Activated naive CD4-positive, alpha-beta T cell treated with Interleukin-2 at 50 U/mL for 16 hours (primary cell): ENCODE measurements around the gene TFAP2A.

Experiments used
- DNase-seq: peaks from one replicate; pipeline ENCODE4 v3.0.0-alpha.2; 2020

The TFAP2A gene

GRCh38 chr6:10398446-10399218 lies 16.2 kb downstream of the TFAP2A start:
- DNase-seq, result no peak

- no peak for DNase-seq
These were observed 17.0 kb downstream of the TFAP2A start for GRCh38 chr6:10397756-10398445.

DNA sequence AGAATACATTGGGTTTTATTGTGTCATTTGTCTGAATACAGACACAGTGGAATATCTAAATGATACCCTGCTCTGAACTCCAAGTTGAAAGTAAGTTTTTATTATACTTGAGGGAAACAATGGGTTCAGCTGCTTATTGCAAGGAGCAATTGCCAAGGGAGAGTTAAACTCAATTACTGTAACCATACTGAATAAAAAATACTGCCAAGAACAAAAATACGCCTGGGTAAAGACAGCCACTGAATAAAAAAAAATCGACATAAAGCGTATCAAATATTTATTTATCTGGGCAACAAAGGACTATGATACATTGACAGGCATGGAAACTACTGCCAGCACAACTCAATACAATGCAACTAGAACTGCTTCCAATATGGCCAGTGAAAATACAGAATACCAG lies 18.1 kb downstream of the TFAP2A start:
- DNase-seq, result no peak

DNA sequence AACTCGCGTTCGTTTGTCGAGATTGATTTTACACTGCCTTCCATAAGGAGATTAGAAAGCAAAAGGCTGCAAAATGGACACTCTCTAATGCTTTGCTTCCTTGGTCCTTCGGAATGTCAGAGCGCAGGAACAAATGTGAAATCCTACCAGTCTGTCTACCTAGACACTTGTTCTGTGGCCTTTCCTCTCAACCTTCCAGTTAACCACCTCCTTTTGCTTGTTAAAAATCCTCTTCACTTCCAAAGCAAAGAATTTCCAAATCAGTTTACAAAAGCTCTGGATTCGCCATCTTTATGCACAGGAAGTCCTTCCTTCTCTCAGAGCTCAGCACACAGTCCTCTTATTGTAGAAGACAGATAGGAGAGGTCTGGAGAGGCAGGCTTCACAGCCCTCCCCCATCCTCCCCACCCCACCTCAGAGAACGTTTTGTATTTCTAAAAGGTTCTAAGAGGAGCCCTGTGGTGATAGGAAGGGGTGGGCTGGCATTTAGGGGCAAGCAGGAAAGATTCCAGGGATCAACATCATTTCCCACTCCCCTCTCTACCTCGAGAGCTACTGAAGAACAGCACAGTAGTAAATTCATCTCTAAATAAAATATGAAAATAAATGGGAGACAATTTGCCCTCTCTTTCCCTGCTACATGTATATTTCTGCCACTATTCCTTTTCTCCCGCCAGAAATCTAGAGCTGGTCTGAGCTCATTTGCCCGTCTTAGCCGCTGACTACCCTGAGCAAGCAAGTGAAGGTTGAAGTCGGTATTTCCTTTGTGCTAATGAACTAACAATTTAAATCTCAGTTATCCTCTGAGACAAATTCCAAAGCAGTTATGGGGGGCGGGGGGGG lies 18.9 kb downstream of the TFAP2A start:
- DNase-seq, result no peak

- no peak for DNase-seq
These were observed 19.6 kb downstream of the TFAP2A start for GRCh38 chr6:10395171-10395703.

DNA sequence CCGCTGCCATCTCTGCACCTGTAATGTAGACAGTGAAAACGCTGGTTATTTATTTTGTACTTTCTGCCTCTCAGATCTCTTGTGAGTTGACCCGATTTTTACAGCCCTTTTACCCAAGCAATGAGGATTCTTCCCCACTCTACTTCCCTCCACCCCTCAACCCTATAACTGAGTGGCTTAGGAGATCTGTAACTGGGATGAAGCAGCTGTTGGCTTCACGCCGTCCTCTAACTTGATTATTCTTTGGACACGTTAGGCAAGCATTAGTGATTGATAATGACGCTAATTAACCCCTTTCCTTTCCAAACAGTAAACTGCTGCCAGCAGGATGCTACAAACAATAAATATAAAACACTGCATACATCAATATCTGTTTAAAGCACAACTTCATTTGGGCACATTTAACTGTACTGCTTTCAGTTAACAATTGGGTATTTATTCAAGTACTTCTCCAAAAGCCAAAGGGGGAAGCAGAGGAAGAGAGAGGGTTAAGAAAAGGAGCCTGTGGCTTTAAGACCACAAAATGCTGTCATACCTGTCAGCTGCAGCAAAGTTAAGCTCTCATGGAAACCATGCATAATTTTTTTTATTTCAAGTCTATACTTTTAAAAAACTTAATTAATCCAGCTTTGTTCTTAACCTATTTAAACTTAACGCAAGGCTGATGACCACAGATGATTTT lies 21.2 kb downstream of the TFAP2A start:
- DNase-seq, result no peak

DNA sequence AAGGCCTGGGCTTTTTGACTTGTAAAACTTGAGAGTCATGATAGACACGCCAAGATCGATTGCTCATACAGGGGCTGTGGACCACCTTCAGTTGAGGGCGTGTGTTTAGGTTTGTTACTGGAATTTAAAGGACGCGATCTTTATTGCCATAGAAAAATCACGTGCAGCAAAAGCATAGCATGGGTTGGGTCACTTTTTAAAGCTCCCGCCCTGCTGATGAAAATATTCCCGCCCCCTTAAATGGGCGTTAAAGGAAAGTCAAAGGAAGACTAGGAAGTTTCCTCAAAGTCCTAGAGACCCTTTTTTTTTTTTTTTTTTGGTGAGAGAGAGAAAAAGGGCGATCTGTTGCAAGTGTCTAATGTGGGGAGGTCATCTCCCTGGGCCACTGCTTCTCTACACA lies 23.1 kb downstream of the TFAP2A start:
- DNase-seq, result no peak

DNA sequence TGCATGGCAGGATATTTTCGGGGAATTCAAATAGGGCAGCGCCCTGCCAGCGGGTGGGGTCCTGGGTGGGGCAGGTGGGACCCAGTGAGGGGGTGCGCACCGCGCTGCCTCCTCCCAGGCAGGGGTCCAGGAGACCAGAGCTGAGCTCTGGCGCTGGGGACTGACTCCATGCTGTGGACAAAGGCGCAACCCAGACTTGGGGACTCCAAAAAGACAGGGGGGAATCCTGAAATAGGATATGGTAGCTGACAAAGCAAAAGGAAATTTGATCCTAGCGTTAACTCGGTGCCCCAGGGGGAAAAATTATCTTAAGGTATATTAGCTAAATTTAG lies 23.6 kb downstream of the TFAP2A start:
- DNase-seq, result no peak

DNA sequence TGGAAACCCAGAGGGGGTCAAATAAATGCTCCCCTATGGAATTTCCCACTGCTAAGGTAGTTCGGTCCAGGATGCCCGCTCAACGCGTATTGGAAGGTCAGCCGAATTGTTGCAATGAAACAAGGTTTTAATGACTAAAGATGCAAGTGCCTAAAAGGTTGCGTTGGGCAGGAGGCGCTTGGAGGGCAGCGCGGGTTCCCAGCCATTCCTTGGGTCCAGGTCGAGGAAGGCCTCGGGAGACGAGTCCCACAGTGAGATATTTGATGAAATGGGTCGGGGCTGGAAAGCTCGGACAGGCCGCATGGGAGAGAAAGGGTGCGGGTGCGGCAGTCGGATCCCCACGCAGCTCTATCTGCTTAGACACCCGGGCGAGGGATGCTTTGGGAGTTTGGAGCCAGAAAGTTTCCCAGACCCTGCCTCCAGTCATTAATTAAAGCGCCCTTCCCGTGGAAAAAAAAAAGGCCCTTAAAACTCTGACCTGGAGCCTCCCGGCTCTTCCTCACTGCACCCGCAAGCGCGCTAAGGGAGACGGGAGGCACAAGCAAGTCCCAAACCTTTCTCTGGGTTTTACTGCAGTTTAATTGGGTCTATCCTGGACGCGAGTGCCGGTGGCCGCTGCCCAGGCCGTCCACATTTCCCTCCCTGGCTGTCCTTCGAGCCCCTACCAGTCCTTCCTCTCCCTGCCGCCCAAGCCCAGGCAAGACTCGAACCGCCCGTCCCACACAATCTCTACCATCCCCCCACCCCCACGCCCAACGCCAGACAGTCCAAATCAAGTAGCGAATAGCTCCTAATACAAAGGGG lies 24.2 kb downstream of the TFAP2A start:
- DNase-seq, result no peak

DNA sequence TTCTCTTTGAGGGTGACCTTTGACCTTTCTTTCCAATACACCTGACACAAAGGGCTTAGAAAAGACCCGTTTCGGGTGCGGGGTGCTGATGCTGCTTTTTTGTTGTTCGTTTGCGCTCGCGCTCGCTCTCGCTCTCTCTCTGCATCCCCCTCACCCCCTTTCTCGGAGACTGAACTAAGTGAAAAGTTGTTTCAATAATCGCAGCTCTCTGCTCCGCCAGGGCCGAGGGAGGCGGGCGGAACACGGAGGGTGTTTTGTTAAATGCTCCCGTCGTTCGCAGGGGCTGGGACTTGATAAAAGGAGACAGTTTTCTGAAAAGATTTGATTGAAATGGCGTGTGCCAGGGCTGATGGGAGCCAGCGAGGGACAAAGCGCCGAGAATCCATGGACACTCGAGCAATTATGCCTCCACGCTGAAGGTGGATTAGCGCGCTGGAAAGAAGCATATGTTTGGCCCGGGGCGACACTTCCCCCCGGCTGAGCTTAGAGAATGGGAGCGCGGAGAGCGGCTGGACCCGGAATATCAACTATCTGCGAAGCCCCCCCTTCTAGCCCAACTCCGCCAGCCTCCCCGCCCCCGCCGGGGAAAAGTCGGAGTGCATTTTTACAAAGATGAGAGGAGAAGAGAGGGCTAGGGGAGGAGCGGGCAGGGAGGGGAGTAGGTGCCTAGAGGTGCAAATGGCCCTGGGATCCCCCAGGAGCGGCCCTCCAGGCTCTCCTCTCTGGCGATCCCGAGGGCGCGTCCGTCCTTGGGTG lies 25.0 kb downstream of the TFAP2A start:
- no peak for DNase-seq

DNA sequence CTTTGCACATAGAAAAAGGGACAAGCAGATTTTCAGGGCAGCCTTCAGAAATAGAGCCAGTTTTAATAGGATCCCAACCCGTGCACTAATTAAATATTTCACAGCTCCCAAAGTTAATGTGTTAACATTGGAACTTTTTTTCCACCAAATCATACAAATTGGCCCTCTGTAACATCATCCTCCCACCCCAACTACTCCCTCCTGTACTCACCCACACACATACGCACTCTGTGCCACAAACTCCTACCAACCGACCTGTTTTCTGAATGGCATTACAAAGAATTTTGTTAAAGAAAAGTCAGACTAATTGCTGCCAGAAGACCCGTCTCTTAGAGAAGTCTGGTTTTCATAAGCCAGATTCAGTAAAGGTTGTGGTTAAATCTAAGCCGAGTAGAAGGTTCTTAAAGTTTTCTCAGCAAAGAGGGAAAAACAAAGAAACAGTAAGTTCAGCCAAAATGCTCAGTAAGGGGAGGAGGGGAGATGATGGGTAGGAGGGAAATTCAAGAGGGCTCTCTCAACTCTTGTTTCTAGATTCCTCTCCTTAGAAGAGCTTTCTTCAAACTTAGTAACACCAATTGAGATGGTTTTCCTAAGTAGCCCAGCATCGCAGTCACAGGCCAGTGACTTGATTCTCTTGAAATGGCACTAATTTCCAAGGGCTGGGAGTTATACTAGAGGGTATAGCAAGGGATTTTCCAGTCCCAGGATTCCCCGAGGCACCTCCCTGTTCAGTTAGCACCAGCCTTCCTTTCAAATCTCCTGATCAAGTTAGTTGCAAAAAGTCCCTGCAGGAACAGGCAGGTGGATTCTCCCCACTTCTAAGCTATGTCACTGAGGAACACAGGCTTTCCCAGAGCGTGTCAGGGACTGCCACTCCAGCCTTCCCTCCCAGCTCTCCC lies 27.9 kb downstream of the TFAP2A start:
- no peak for DNase-seq

- no peak for DNase-seq
These were observed 28.7 kb downstream of the TFAP2A start for GRCh38 chr6:10386220-10386619.

- DNase-seq, result no peak
These were observed 29.2 kb downstream of the TFAP2A start for GRCh38 chr6:10385524-10386132.

DNA sequence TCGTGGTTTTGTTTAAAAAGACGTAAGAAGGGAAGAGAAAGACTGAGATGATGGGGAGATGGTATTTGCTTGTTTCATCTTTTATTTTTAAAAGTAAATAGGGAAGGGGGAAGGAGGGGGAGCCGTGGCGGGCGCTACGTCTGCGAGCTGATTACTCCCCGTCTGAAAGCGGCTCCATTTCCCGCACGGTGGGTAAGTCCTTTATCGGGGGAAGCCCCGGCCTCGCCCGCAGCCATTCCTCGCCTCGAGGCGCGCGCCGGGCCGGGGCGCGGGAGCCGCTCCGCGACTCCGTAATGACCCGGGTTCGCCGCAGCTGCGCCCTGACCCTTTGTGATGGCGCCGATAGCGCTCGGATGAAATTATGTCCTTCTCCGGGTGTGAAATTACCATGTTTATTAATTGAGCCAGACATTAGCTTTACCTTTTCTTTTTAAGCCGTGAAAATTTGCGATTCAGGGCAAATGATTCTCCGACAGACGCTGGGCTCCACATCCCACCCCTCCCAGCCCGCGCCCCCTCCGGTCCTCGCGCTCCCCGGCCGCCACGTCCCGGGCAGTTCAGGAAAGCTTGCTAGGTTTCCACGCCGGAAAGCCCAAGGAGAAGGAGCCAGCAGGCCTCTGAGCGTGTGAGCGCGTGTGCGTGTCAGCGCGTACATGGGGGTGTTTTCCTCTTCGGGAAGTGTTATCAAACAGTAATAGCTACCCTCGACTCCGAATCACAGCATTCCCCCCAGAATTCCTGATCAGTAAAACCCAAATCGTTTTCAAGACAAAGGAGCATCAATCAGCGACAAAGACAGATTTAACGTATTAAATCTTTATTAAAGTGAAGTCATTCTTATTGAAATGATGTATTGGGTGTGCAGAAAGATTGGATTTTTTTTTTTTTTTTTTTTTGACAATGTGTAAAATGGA lies 30.0 kb downstream of the TFAP2A start:
- DNase-seq, result no peak

- DNase-seq, result no peak
These were observed 30.7 kb downstream of the TFAP2A start for GRCh38 chr6:10384091-10384609.

DNA sequence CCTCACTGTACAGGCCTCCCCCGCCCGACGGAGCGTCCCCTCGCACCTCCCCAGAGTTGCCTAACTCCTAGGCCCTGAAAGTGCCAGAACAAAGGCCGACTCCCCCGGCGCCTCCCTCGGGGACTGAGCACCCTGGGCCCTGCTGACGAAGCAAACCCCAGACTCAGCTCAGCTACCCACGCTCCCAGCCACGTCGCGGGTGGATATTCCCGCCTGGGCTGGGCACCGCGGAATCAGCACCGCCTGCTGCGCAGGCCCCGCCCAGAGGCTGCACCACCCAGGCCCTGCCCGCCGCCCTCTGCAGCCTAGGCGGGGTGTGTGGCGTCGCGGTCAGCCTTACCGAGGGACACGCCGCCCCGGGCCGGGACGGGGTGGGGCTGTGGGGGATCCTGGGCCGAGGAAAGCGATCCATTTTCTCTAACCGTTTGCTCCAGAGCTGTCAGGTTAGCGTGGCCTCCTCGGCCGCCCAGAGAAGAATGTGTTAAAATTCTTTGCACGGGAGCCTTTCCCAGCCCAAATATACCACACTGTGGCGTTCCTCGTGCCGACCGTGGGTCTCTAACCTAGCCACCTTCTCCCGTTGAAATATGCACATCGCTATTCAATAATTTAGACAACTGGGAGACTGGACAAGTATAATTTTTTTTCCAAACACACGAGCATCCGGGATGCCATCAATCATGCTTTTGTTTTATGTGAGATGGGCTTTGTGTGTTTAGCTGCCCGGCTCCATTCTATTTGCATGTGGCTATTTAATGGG lies 31.4 kb downstream of the TFAP2A start:
- no peak for DNase-seq

GRCh38 chr6:10382728-10383330 lies 32.0 kb downstream of the TFAP2A start:
- no peak for DNase-seq
